ENCODE results near the gene AKAP12.

The AKAP12 gene

GRCh38 chr6:151385177-151385576, 145.4 kb downstream of the AKAP12 start:
- DNase-seq = peak; percentile 91

GRCh38 chr6:151387175-151387970, 147.6 kb downstream of the AKAP12 start:
- DNase-seq = no peak

DNA sequence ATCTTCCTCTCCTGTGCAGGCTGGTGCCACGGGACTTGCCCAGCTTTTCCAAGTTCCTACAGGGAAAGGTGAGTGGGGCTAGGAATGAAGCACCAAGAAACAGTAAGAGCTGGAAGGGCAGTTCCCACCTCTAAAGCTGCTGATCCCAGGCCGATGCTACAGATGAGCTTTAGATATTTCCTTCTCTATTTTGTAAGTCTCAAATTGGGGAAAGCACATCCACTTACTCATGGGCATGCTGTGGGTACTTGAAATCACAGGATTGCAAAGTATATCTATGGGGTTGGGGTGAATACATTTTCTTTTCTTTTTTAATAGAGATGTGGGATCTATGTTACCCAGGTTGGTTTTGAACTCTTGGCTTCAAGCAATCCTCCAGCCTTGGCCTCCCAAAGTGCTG, 148.5 kb downstream of the AKAP12 start:
- DNase-seq = no peak

DNA sequence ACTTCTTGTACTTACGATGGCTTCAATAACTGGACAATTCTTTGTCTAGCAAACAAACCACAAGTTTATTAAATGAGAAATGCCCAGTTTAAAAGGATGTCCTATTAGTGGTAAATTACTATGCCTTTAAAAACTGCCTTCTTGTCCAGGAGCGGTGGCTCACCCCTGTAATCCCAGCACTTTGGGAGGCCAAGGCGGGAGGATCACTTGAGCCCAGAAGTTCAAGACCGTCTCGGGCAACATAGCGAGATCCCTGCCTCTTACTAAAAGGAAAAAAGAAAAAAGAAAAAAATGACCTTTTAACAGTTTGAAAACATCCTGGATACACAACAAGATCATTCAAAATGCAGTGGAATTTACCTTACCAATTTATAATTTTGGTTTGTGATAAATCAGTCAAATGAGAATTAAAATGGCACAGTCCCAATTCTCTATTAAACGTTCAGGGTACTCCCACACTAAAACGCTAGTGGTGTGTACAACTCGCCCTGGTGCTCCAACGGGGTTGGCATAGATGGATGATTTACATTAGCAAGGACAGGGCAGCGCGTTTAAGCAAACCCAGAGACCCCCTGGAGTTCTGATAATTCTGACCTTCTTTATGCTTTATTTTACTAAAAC, 149.3 kb downstream of the AKAP12 start:
- no peak for DNase-seq

GRCh38 chr6:151389618-151390275, 150.0 kb downstream of the AKAP12 start:
- peak; percentile 89 for DNase-seq

GRCh38 chr6:151390276-151390850, 150.6 kb downstream of the AKAP12 start:
- peak; percentile 99 for DNase-seq

DNA sequence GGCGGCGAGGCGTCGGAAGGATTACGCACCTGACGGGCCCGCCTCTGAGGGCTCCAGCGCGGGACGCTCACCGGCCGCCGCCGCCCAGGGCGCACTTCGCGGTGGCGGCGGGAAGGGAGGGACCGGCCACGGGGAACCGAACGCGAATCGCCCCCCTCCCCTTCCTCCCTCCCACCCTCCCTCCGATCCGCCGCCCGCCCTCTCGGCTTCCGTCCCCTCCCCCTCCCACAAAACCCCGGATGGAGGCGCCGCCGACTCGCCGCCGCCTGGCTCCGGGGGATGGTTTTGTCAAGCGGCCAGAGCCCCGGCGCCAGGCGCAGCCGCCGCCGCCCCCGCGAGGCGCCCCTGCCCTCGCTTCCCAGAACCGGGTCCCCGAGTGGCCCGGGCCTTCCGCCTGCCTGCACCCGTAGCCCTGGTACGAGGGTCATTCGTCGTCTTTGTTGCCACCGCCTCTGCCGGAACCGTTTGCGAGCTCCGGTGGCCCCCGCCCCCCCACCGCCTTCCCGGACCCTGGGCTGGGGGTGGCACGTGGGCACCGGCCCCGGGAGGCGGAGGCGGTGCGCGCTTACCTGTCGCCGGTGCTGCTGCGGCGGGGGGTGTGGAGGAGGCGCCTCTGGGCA, 151.2 kb downstream of the AKAP12 start:
- peak; percentile 85 for DNase-seq

- peak; percentile 89 for DNase-seq
Observed at GRCh38 chr6:151391471-151392413, 152.0 kb downstream of the AKAP12 start, which contains the start of gene ZBTB2. TSS of gene ZBTB2 (minus strand) at chr6:151391559. CDS start at chr6:151373637, 17,922 bp downstream.

DNA sequence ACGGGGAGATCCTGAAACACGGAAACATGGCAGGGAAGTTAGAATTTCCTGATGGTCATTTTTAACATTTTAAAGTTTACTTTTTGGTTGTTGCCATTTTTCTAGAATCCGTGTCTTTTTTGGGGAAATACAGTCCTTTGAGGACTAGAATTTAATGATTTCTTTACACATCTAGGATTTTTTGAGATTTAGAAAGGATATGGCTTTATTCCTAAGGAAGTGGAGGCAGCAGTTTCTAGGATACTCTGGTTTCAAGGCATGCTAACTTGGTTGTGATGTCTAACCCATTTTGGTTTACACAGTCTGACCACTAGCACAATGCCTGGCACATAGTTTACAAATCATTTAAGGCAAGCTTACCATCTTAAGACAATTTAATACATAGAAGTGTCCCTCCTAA, 152.7 kb downstream of the AKAP12 start:
- DNase-seq = no peak

DNA sequence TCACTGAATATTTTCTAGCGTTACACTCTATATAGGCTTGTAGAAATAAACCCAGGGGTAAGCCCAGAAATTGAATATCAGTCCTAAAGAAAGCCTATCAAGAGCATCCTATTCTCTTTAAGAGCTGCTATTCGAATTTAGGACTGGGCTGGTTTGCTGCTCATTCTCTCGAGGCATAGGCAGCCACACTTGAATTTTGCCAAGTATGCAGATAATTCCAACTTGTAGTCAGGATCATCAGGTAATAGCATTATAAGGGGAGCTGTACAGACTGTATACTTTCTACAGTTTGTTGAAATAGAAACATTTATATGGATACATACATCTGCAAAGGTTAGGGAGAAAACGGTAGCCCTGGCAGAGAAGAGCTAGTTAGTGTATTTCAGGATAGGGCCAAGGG, 153.6 kb downstream of the AKAP12 start:
- no peak for DNase-seq

- no peak for DNase-seq
Observed at GRCh38 chr6:151399679-151400078, 159.9 kb downstream of the AKAP12 start.

DNA sequence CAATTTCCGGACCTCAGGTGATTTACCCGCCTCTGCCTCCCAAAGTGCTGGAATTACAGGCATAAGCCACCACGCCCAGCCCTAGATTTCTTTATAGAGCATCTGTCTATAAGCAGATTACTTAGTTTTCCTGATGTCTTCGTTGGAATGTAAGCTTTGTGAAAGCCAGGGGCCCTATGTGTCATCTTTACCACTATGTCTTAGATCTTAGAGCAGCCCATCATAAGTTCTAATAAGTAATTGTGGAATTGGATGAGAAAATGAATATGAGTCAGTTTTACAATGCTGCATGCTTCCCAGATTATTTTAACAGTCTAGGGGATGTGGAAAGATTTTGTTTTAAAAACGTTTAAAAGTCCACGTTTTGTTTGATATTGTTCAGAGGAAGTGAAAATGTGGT, 160.7 kb downstream of the AKAP12 start:
- DNase-seq = no peak

DNA sequence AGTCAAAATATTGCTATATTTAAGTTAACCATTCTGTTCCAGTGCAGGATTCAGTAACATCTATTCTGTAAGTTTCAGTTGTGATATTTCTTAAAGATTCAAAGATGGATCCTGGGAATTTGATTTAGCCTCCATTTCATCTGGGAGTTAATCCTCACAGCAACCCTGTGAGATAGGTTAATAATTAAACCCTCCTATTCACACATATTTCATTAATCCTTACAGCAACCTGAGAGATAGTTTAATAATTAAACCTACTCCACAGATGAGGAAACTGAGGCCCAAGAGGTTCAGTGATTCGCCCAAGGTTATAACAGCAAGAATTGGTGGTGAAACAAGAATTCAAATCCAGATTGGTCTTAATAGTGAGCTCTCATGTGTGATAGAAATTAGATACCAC, 162.5 kb downstream of the AKAP12 start:
- DNase-seq = no peak

DNA sequence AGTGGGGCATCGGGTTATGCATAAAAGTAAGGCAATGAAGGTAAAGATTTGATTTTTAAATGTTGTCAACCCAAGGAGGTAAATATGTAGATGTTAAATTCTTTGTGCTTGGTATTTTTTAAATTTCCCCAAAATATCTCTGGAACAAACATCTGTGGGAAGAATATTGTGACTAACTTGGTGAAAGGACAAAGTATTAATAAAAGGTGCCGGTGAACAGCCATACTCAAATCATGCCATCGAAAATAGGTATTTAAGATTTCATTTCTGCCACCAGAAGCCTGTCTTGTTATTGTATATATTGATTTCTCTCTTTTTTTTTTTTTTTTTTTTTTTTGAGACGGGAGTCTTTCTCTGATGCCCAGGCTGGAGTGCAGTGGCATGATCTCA, 164.1 kb downstream of the AKAP12 start:
- DNase-seq = no peak
